ENCODE data around the gene UBR3.

DNA sequence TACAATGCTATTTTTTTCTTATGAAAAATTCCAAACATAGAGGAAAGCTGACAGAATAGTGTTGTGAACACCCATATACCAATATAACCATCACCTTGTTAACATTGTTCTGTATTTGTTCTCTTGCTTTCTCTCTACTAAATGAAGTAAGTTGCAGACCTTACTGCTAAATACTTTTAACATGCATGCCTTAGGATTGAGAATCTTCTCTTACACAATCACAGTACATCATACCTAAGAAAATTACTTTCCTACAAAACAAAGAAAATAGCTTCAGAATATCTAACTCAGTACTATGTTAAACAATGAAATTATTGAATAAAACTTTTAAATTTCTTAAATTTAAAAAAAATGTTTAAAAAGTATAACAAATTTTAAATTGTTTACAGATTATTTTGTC is 136.5 kb downstream of the UBR3 start:
- TF ChIP-seq, protein P1, sequence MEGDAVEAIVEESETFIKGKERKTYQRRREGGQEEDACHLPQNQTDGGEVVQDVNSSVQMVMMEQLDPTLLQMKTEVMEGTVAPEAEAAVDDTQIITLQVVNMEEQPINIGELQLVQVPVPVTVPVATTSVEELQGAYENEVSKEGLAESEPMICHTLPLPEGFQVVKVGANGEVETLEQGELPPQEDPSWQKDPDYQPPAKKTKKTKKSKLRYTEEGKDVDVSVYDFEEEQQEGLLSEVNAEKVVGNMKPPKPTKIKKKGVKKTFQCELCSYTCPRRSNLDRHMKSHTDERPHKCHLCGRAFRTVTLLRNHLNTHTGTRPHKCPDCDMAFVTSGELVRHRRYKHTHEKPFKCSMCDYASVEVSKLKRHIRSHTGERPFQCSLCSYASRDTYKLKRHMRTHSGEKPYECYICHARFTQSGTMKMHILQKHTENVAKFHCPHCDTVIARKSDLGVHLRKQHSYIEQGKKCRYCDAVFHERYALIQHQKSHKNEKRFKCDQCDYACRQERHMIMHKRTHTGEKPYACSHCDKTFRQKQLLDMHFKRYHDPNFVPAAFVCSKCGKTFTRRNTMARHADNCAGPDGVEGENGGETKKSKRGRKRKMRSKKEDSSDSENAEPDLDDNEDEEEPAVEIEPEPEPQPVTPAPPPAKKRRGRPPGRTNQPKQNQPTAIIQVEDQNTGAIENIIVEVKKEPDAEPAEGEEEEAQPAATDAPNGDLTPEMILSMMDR (IDR thresholded peaks at IDR 0.05): no peak
- no peak for TF ChIP-seq POLR2A (IDR thresholded peaks at IDR 0.05)
